Right ventricle myocardium superior (tissue), 1 donor: ENCODE data around the gene POLE2. TPM values are rescaled to one million over a fixed set of nuclear protein-coding genes. Genes with fewer than 3 reads are reported as not detected.
"Not testable (repeated sequence)": the region's sequence is repeated elsewhere in the genome, so short reads cannot be mapped to it uniquely, and the experiment has no call there.

Source experiments
- ATAC-seq: fragments of 200-7000 bp; cut with Tn5 transposase; one replicate; pipeline ENCODE4 v1.9.1; 2020; ENCODE audit warnings: mild to moderate bottlenecking; ENCODE audit not compliant: poor library complexity
- DNase-seq: peaks from one replicate; pipeline ENCODE4 v3.0.0-alpha.2; 2020
- intact Hi-C: fragments of 100-400 bp; cut with DNase I; formaldehyde crosslinking; loops from one replicate; pipeline ENCODE4 v1.11.2; 2022
- long read RNA-seq: library from polyadenylated mRNA; unstranded; transcript quantifications from one replicate; pipeline ENCODE4 v2.0.0, GENCODE V29; 2021
- total RNA-seq: library from RNA; stranded (reverse); fragmentation: NEBNext Ultra II Directional; extraction: Animal tissue kit (Norgen Biotek cat#: 25700); gene quantifications from one replicate; pipeline ENCODE4 v1.2.1, GENCODE V29; 2021
- donor health status: DM: no; HTN: yes; CAD: no; lungs with severe emphysema.

POLE2 gene
- 0.38 TPM for total RNA-seq
- long read RNA-seq: 0 reads

GRCh38 chr14:49687942-49688700, at the start of gene POLE2:
POLE2 (minus strand) TSS chr14:49688214; CDS start chr14:49688203, 11 bp downstream.
- DNase-seq: peak; percentile 88
- intact Hi-C loops: no loop called here
- ATAC-seq: peak; percentile 89

DNA sequence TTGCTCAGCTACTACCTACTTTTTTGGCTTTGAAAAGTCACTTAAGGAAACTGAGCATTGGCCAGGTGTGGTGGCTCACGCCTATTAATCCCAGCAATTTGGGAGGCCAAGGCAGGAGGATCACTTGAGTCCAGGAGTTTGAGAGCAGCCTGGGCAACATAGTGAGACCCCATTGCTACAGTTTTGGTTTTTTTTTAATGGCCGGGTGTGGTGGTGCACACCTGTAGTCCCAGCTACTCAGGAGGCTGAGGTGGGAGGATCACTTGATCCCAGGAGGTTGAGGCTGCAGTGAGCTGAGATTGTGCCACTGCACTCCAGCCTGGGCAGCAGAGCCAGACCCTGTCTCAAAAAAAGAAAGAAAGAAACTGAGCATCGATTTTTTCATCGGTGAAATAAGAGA, 47.7 kb upstream of the POLE2 start:
- intact Hi-C loops, ATAC-seq, DNase-seq: not testable (repeated sequence)

GRCh38 chr14:49733836-49734235, 45.8 kb upstream of the POLE2 start:
- DNase-seq (no peak), ATAC-seq (no peak)
- intact Hi-C loops: no loop called here

DNA sequence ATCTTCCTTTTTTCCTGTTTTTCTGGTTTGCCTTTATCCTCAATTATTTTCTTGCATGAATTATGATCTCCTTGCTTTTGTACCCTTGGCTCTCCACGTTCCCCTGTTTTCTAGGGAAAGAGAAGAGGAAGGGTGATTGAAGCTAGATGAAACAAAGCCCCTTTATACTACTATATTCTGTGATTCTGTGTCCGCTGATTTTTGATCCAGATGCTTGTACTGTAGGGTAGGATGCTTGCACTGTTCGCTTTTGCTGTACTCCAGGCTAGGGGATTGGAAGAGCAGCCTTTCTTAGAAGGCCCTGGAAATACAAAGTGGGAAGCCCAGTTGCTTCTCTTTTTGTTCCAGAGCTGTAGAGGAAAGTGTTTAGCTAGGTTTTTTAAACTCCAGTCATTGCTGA, 44.9 kb upstream of the POLE2 start:
- intact Hi-C loops: no loop called here
- ATAC-seq (no peak), DNase-seq (no peak)

GRCh38 chr14:49727171-49727570, 39.2 kb upstream of the POLE2 start:
- intact Hi-C loops: no loop called here
- no peak for DNase-seq

GRCh38 chr14:49721733-49722435, 33.9 kb upstream of the POLE2 start:
- ATAC-seq, DNase-seq, intact Hi-C loops: not testable (repeated sequence)

More at GRCh38 chr14:49727171-49727570, 39.2 kb upstream of the POLE2 start:
- no peak for ATAC-seq

GRCh38 chr14:49720744-49721143, 32.7 kb upstream of the POLE2 start:
- no peak for ATAC-seq
- no peak for DNase-seq
- intact Hi-C loops: no loop called here

DNA sequence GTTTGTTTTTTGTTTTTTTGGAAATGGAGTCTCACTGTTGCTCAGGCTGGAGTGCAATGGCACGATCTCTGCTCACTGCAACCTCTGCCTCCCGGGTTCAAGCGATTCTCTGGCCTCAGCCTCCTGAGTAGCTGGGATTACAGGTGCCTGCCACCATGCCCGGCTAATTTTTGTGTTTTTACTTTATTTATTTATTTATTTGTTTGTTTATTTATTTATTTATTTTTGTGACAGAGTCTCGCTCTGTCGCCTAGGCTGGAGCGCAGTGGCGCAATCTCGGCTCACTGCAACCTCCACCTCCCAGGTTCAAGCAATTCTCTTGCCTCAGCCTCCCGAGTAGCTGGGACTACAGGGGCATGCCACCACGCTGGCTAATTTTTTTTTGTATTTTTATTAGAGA, 23.0 kb upstream of the POLE2 start:
- DNase-seq, intact Hi-C loops, ATAC-seq: not testable (repeated sequence)

- DNase-seq, ATAC-seq, intact Hi-C loops: not testable (repeated sequence)
Observed at GRCh38 chr14:49704471-49704870, 16.5 kb upstream of the POLE2 start.

DNA sequence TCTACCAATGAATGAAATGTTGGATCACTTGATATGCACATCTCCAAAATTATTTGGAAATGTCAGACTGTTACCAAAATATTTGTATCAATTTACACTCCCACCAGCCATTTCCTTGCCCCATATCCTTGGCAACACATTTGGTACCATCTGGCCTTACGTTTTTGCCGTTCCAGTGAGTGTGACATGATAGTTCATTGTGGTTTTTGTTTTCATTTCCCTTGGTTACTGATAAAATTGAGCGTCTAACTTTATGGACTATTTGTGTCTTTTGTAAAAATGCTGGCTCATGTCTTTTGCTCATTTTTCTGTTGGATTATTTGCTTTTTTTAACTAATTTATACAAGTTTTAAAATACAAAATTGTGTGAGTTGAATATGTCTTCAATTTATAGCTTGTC, 16.0 kb upstream of the POLE2 start:
- ATAC-seq: no peak
- no peak for DNase-seq
- intact Hi-C loops: no loop called here

DNA sequence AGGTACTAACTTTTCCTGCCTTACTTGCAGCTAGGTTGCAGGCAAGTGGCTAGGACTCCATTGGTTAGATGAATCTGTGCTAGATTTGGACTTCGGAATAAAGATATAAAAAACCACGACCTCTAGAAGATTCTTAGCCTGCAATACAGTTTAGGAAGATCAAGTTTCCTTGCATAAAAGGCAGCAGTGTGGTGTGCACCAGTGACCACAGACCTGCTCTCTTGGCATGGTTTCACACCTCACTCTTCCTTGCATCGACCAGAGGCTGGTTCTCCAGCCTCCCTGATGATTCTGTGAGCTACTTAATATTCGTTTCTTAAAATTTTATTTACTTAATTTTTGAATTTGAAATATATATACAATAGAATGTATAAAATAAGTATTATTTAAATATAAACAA, 14.7 kb upstream of the POLE2 start:
- no peak for ATAC-seq
- intact Hi-C loops: no loop called here
- no peak for DNase-seq

GRCh38 chr14:49693735-49694124, 5.7 kb upstream of the POLE2 start:
- not testable (repeated sequence) for DNase-seq, ATAC-seq
- intact Hi-C loops: loop anchor here (5.0 kb wide), 1 partner anchor 56 kb away; the partner anchor contains the start of gene DNAAF2

GRCh38 chr14:49692811-49693734, 5.1 kb upstream of the POLE2 start, which contains the start of gene KLHDC1:
KLHDC1 (plus strand) TSS chr14:49693120; CDS start chr14:49693195, 75 bp downstream.
- DNase-seq: peak; percentile 94
- intact Hi-C loops: loop anchor here (5.0 kb wide), 1 partner anchor 56 kb away; the partner anchor contains the start of gene DNAAF2

DNA sequence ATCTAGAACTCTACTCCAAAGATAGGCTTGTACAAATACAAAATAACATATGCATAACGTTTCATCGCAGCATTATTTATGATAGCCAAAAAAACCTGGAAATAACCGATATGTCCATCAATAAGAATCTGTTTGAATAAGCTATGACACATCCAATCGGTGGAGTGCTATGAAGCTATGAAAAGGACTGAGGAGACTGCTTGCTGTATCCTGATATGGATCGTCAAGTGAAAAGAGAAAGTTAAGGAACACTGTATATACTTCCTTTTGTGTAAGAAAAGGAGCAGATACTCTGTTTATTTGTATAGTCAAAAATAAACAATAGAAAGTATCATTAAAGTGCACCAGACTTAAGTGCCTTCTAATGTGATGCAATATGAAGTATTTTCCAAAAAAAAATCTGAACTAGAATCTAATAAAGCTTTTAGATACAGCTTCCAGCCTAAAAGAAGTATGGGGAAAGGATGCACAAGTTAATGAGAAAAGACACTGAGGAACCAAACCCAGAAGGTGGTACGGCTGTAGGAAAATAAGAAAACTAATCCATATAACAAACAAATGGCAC, 4.3 kb upstream of the POLE2 start:
- intact Hi-C loops: loop anchor here (5.0 kb wide), 1 partner anchor 55 kb away; the partner anchor contains the start of gene DNAAF2
- DNase-seq (no peak), ATAC-seq (no peak)

More at GRCh38 chr14:49692811-49693734, 5.1 kb upstream of the POLE2 start, which contains the start of gene KLHDC1:
- ATAC-seq: peak; percentile 95

- no peak for DNase-seq
- intact Hi-C loops: loop anchor here (5.0 kb wide), 1 partner anchor 54 kb away; the partner anchor contains the start of gene DNAAF2
- ATAC-seq: no peak
Observed at GRCh38 chr14:49691031-49691430, 3.0 kb upstream of the POLE2 start.

DNA sequence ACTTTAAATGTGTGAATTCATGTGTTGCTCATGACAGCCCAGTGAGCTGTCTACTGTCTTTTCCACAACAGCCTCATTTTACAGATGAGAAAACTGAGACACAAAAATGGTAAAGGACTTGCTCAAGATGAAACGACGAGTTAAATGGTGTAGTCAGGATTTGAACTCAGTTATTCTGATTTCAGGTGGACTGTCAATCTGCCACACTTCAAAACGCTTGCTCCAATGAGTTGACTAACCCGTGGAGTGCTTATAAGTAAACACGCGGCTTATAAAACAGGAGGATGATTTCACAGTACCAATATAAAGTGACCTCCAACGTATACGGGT, 652 bp upstream of the POLE2 start:
- ATAC-seq (no peak), DNase-seq (no peak)
- intact Hi-C loops: no loop called here

GRCh38 chr14:49686425-49686824, 1.6 kb downstream of the POLE2 start:
- DNase-seq: no peak
- intact Hi-C loops: no loop called here
- no peak for ATAC-seq

DNA sequence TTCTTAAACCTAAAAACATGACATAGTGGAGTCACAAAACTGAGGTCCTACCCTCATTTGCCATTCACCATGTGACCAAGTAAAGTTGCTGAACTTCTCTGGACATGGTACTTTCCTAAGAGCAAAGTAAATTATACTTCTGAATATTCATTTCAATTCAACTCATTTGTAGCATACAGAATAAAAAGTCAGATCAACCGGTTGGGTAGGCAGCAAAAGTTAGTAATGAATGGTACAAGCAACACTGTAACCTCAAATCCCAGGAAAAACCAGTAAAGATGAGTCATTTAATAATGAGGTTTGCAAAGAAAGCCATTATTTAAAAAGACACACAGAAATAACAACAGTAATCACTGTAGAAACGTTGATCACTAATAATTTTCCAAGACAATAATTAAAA, 8.7 kb downstream of the POLE2 start:
- DNase-seq: no peak
- ATAC-seq: no peak
- intact Hi-C loops: no loop called here
